Measurements from ENCODE around the gene DXO. TPM values are rescaled to one million over a fixed set of nuclear protein-coding genes. Genes with fewer than 3 reads are reported as not detected.
"Not testable (repeated sequence)": the region's sequence is repeated elsewhere in the genome, so short reads cannot be mapped to it uniquely, and the experiment has no call there.

DXO gene
- total RNA-seq (2014; rRNA removed; shearing (Covaris generic)), result 26.8 and 33.3 TPM in 2 replicates

- peak; percentile 100 for DNase-seq (ENCODE audit: low read depth)
Measured at GRCh38 chr6:31971993-31972708, at the start of gene DXO. Gene DXO (minus strand): TSS chr6:31972138. CDS start chr6:31971675, 463 bp downstream.

DNA sequence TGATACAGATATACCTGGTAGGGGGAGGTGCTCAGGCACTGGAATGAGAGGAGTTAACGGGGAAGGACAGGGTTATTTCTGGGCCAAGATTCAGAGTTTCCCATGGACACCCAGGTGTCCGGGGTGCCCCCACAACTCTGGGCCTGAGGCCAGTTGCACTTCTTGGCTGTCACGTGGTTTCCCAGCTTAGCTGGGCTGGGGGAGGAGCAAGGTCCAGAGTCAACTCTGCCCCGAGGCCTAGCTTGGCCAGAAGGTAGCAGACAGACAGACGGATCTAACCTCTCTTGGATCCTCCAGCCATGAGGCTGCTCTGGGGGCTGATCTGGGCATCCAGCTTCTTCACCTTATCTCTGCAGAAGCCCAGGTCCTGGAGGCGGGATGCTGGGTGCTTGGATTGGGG, 42.6 kb upstream of the DXO start, which contains the start of gene C4B:
TSS of gene C4B (plus strand) at position 249 of the 400 bp plus-strand sequence. CDS start at position 300, 51 bp downstream.
- not testable (repeated sequence) for DNase-seq (ENCODE audit: low read depth)

GRCh38 chr6:32013738-32014137, 41.8 kb upstream of the DXO start:
- DNase-seq (ENCODE audit: low read depth), result not testable (repeated sequence)

DNA sequence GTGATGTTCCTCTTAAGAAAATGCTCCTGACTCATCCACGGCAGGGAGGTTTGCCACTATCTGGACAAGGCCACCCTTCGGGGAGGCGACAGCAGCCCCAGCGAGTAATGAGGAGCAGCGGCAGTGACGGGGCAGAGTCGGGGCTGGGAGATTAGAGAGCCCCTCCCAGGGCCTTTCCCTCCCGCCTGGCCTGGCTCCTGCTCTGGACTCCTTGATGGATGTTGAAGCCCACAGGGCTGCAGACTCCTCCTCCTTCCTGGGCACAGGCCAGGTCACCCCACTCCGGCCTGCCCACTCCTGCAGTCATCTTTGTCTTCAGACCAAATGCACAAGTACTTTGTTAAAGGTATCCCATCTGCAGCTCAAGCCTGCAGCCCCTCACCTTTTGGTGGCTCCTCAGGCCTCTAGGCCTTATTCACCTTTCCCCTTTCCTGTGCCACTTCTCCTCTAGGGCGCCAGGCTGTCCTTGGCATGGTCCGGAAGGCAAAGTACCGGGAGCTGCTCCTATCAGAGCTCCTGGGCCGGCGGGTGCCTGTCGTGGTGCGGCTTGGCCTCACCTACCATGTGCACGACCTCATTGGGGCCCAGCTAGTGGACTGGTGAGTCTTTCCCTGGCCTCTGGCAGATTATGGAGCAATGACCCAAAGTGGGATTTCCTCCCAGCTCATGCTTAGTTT, 41.1 kb upstream of the DXO start:
- not testable (repeated sequence) for DNase-seq (ENCODE audit: low read depth)

- not testable (repeated sequence) for DNase-seq (ENCODE audit: low read depth)
Measured at GRCh38 chr6:32010856-32011530, 39.1 kb upstream of the DXO start.

DNA sequence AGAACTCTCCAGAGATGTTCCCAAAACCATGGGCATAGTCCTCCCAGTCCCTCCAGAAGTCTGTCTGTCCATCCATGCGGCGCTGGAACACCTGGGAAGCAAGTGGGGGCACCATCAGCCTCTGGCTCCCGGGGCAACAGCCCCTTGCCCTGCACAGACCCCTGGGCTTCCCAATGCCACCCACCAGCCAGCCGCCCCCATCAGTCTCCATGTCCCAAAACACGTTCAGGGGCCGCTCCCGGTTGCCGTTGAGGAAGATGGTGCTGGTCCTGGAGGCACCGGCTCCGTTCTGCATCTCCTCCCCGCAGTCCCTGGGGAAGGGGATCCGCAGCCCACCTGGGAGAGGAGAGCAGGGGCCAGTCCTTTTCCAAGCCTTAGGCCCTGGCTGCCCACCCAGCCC, 37.6 kb upstream of the DXO start:
- not testable (repeated sequence) for DNase-seq (ENCODE audit: low read depth)

DNA sequence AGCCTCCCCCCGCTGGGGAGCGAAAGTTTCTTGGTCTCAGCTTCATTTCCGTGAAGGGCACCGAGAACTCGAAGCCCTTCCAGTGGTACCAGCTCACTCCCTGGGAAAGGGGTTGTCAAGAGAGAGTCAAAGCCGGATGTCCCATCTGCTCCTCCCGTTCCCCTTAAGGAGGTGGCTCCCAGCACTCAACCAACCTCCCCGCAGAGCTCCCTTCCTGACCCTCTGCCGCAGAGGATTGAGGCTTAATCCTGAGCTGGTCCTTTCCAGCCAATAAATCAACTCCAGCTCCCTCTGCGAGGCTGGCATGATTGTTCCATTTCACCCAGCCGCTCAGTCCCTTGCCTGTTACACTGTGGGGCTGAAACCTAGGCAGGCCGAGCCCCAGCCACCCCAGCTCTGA, 36.7 kb upstream of the DXO start:
- not testable (repeated sequence) for DNase-seq (ENCODE audit: low read depth)

DNA sequence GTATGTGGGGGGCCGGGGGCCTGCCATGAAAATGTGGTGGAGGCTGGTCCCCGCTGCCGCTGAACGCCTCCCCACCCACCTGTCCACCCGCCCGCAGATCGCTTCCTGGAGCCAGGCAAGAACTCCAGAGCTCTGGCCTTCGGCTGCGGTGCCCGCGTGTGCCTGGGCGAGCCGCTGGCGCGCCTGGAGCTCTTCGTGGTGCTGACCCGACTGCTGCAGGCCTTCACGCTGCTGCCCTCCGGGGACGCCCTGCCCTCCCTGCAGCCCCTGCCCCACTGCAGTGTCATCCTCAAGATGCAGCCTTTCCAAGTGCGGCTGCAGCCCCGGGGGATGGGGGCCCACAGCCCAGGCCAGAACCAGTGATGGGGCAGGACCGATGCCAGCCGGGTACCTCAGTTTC, 36.1 kb upstream of the DXO start:
- DNase-seq (ENCODE audit: low read depth), result not testable (repeated sequence)

GRCh38 chr6:32007086-32007485, 35.1 kb upstream of the DXO start:
- not testable (repeated sequence) for DNase-seq (ENCODE audit: low read depth)

DNA sequence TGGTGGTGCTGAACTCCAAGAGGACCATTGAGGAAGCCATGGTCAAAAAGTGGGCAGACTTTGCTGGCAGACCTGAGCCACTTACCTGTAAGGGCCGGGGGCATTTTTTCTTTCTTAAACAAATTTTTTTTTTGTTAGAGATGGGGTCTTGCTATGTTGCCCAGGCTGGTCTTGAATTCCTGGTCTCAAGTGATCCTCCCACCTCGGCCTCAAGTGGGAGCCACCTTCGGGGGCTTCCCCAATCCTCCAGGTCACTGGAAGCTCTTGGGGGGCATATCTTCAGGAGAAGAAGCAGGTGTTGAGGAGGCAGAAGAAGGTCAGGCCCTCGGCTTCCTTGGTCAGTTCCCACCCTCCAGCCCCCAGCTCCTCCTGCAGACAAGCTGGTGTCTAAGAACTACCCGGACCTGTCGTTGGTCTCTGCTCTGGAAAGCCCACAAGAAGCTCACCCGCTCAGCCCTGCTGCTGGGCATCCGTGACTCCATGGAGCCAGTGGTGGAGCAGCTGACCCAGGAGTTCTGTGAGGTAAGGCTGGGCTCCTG, 34.1 kb upstream of the DXO start:
- DNase-seq (ENCODE audit: low read depth), result not testable (repeated sequence)

GRCh38 chr6:32005538-32005880, 33.6 kb upstream of the DXO start:
- DNase-seq (ENCODE audit: low read depth), result not testable (repeated sequence)

DNA sequence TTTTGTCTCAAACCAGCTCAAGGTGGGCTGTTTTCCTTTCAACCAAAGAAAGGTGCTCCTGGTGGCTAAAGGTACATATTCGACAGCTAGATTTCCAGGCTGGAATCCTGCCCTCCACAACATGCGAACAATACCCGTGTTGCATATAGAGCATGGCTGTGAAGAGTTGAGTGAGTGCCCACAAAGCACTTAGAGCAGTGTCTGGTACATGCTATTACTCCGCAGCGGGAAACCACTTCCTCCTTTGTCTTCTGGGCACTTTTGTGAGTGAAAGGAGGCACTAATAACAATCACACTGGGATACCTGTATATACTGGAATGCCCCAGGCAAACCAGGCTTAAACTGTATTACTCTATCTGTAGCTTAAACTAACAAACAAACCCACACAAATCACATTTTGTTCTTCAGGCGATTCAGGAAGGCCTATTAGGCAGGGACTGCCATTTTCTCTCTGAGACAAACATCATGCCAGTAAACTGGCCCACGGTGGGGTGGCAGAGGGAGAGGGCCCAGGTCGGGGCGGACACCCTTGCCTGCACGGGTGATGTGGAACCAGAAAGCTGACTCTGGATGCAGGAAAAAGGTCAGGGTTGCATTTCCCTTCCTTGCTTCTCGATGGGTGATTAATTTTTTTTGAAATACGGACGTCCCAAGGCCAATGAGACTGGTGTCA, 33.1 kb upstream of the DXO start:
- not testable (repeated sequence) for DNase-seq (ENCODE audit: low read depth)

GRCh38 chr6:32004393-32004792, 32.5 kb upstream of the DXO start:
- DNase-seq (ENCODE audit: low read depth), result not testable (repeated sequence)

DNA sequence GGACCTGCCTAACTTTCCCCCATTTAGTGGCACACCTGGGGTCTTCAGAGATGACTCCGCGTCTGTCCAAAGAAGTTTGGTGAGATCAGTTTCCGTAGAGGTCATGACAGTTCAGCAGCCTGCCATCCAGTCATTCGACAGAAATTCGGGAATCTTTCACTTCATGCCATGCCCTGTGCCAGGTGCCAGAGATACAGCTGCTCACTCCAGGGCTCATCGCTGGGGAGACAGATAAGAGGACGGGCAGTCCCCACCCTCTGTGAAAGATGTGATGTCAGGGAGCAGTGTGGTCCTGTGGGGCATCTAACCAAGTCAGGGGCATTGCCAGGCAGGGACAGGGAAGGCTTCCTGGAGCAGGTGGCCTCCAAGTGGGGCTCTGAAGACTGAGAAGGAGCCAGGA, 31.4 kb upstream of the DXO start:
- DNase-seq (ENCODE audit: low read depth), result not testable (repeated sequence)

GRCh38 chr6:32002546-32003268, 30.8 kb upstream of the DXO start:
- not testable (repeated sequence) for DNase-seq (ENCODE audit: low read depth)

- DNase-seq (ENCODE audit: low read depth), result not testable (repeated sequence)
Measured at GRCh38 chr6:31996385-31996784, 24.4 kb upstream of the DXO start.

- DNase-seq (ENCODE audit: low read depth), result not testable (repeated sequence)
Measured at GRCh38 chr6:31994421-31994820, 22.5 kb upstream of the DXO start.

DNA sequence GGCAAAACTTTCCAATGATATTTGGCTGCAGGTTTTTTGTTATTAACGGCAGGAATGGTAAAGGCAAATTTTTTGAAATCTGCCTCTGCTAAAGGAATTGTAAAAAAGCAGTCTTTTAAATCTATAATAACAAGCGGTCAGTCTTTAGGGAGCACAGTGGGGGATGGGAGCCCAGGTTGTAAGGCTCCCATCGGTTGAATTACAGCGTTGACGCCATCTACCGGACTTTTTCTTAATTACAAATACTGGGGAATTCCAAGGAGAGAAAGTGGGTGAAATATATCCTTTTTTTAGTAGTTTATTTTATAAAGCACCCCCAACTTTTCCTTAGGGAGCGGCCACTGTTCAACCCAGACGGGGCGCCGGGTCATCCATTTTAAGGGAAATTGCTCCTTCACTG, 17.4 kb upstream of the DXO start:
- DNase-seq (ENCODE audit: low read depth), result not testable (repeated sequence)

- DNase-seq (ENCODE audit: low read depth), result not testable (repeated sequence)
Measured at GRCh38 chr6:31981744-31982143, 9.8 kb upstream of the DXO start, which contains the start of gene C4A. Gene C4A (plus strand): TSS chr6:31982057. CDS start chr6:31982108, 51 bp downstream.

GRCh38 chr6:31980998-31981397, 9.1 kb upstream of the DXO start:
- not testable (repeated sequence) for DNase-seq (ENCODE audit: low read depth)

All from M059J (cell line).